Glutamatergic neuron (in vitro differentiated cells): Measurements from ENCODE around the gene GNS. TPM values are rescaled to one million over a fixed set of nuclear protein-coding genes. Genes with fewer than 3 reads are reported as not detected.

Source experiments
- DNase-seq: peaks from one replicate; pipeline ENCODE4 v3.0.0; 2022
- H3K27ac Mint-ChIP-seq: one replicate; pipeline ENCODE4 v1.8.0; 2020; ENCODE audit warnings: mild to moderate bottlenecking, mixed read lengths, inconsistent platforms; ENCODE audit not compliant: unreplicated experiment
- H3K27me3 Mint-ChIP-seq: one replicate; pipeline ENCODE4 v1.8.0; 2020; ENCODE audit warnings: mild to moderate bottlenecking, moderate library complexity, mixed read lengths, inconsistent platforms; ENCODE audit not compliant: unreplicated experiment
- H3K36me3 Mint-ChIP-seq: one replicate; pipeline ENCODE4 v1.8.0; 2020; ENCODE audit warnings: mild to moderate bottlenecking, mixed read lengths, inconsistent platforms; ENCODE audit not compliant: unreplicated experiment
- H3K4me1 Mint-ChIP-seq: one replicate; pipeline ENCODE4 v1.8.0; 2020; ENCODE audit warnings: mild to moderate bottlenecking, low read depth, mixed read lengths, inconsistent platforms; ENCODE audit not compliant: unreplicated experiment
- H3K4me3 Mint-ChIP-seq: one replicate; pipeline ENCODE4 v1.8.0; 2020; ENCODE audit warnings: mild to moderate bottlenecking, mixed read lengths, inconsistent platforms; ENCODE audit not compliant: unreplicated experiment
- H3K9me3 Mint-ChIP-seq: one replicate; pipeline ENCODE4 v1.8.0; 2020; ENCODE audit warnings: mild to moderate bottlenecking, moderate library complexity, mixed read lengths, inconsistent platforms; ENCODE audit not compliant: unreplicated experiment
- total RNA-seq: library from RNA; stranded (reverse); fragmentation: NEBNext Ultra II Directional; extraction: Animal tissue kit (Norgen Biotek cat#: 25700); gene quantifications from one replicate; pipeline ENCODE4 v1.2.1, GENCODE V29; 2021; ENCODE audit not compliant: unreplicated experiment
- TF ChIP-seq, protein P1 (sequence below): fragments of 200-600 bp; sonication (generic); IDR thresholded peaks from one replicate; pipeline ENCODE4 v1.5.0; 2021; ENCODE audit not compliant: partially characterized antibody, unreplicated experiment

GNS gene
- total RNA-seq, 1 donor from 2014 or later: 145 TPM

DNA sequence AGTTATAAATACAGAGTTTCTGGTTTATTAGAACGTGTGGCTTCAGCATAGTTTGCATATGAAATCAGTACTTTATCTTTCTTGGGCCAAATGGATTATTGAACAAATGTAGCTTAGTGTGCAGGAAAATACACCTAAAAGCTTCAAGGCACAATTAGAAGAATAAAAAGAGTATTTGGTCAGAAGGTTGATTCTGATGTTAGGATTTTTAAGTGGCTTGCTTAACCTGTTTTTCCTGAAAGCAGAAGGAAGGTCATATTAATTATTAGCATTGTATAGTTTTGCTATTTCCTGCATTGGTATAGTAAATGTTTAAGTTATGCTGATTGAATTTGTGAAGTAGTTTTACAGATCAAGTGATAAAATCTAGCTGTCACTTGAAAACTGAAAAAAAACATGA lies 31.0 kb upstream of the GNS start:
- Mint-ChIP-seq H3K9me3 (no peaks in the 10 kb centered on the region), H3K4me1 (no peaks in the 10 kb centered on the region), H3K4me3 (no peak overlapping the region), H3K27ac (no peak overlapping the region), H3K36me3 (no peaks in the 10 kb centered on the region), H3K27me3 (no peaks in the 10 kb centered on the region)
- TF ChIP-seq, protein P1, sequence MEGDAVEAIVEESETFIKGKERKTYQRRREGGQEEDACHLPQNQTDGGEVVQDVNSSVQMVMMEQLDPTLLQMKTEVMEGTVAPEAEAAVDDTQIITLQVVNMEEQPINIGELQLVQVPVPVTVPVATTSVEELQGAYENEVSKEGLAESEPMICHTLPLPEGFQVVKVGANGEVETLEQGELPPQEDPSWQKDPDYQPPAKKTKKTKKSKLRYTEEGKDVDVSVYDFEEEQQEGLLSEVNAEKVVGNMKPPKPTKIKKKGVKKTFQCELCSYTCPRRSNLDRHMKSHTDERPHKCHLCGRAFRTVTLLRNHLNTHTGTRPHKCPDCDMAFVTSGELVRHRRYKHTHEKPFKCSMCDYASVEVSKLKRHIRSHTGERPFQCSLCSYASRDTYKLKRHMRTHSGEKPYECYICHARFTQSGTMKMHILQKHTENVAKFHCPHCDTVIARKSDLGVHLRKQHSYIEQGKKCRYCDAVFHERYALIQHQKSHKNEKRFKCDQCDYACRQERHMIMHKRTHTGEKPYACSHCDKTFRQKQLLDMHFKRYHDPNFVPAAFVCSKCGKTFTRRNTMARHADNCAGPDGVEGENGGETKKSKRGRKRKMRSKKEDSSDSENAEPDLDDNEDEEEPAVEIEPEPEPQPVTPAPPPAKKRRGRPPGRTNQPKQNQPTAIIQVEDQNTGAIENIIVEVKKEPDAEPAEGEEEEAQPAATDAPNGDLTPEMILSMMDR: no peak
- DNase-seq: no peak

DNA sequence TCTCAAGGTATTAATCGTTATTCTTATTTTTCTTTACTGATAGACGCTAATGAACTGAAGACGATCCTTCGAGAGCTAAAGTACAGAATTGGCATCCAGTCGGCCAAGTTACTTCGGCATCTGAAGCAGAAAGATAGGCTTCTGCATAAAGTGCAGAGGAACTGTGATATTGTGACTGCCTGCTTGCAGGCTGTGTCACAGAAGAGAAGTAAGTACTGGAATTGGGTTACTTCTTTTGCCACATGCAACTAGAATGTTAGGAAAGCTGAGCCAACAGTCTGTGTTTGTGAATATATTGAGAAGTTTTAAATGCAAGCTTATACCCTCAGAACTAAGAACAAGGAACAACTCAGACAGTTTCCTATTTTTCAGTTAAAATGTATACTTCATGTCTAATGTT lies 26.6 kb upstream of the GNS start:
- Mint-ChIP-seq H3K4me3 (no peak overlapping the region), H3K27ac (no peak overlapping the region)

DNA sequence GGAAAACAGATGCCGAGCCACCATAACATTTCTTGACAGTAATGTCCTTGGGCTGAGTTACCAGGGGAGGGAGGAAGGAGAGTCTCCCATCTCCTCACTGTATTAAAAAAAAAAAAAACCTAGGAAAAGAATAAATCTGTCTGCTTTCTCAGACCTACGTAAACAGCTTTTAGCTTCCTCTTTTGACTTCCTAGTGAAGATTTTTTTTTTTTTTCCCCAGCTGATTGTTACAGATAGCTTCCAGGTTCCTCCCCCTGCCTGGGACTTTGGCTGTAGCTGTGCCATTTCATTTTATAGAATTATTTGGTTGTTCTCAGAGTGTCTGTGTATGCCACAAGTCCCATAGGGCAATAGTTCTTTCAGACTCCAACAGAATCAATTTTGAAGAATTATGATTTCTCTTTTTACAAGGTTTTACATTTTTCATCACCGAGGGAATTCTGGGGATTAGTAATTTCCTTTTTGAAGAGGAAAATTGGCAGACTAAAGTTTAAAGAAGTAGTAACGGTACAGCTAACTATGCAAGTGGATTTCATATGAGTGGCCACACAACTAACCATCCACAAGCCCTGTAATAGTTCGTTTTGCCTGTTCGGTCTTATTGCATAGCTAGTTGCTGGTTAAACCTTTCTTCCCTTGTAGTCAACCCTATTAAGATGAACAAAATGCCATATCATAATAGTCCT lies 23.1 kb upstream of the GNS start:
- Mint-ChIP-seq H3K27me3 (peaks cover 6% of the 10 kb centered on the region), H3K9me3 (peaks cover 10% of the 10 kb centered on the region), H3K4me1 (peaks cover 10% of the 10 kb centered on the region), H3K36me3 (no peaks in the 10 kb centered on the region), H3K4me3 (peak overlapping the region; percentile 89), H3K27ac (peak overlapping the region; percentile 72)
- no peak for DNase-seq
- TF ChIP-seq, protein P1: no peak

More for the DNA sequence above, 26.6 kb upstream of the GNS start:
- Mint-ChIP-seq H3K4me1 (peaks cover 7% of the 10 kb centered on the region), H3K9me3 (peaks cover 7% of the 10 kb centered on the region), H3K27me3 (peaks cover 1% of the 10 kb centered on the region), H3K36me3 (no peaks in the 10 kb centered on the region)
- TF ChIP-seq, protein P1: no peak
- no peak for DNase-seq

DNA sequence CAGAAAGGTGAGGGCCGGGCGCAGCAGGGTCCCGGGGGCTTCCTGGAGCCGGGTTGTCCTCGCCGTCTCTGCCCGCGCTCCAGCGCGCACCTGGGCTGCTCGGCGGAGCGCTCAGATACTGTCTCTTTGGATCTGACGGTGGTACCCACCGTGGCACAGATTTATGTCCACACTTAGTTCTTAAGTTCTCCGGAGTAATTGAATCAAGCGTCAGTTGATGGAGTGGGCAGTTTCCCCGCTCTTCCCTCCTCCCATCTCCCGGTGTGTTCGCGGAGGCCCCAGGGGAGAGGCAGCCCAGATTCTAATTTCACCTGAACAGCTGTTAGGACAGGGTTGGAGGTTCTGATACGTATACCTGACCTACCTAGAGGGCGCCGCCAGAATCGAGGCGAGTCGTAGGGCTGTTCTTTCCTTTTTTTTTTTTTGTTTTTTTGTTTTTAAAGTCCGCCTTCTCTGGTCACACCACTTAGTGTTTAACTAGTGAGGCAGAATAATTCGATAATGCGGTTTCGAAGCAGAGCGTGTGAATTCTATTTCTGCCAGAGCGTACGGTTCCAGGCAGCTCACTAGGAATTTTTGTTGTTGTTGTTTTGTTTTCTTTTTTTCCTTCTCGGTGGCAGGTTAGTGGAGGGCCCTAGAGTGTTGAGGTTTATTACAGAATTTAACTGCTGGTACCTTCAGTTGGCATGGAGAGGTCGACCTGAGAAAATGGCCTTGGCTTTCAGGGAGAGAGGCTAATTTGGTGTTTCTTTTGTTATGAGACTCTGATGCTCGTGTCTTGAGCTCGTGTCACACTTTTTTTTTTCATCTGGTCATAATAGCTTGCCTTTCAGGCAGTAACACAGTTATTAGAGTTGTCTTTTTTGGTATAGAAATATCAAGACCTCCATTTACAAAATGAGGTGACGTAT lies 22.3 kb upstream of the GNS start:
- H3K9me3 Mint-ChIP-seq: peaks cover 10% of the 10 kb centered on the region
- TF ChIP-seq, protein P1: no peak
- H3K27me3 Mint-ChIP-seq: peaks cover 6% of the 10 kb centered on the region
- H3K4me3 Mint-ChIP-seq: peak overlapping the region; percentile 89
- peaks cover 10% of the 10 kb centered on the region for H3K4me1 Mint-ChIP-seq
- DNase-seq: peak; percentile 18
- peak overlapping the region; percentile 71 for H3K27ac Mint-ChIP-seq
- no peaks in the 10 kb centered on the region for H3K36me3 Mint-ChIP-seq
